GM18519 (cell line): Measurements from ENCODE around the gene TRABD.
"Not testable (repeated sequence)": the region's sequence is repeated elsewhere in the genome, so short reads cannot be mapped to it uniquely, and the experiment has no call there.

Experiments used
- ATAC-seq: cut with Tn5 transposase; IDR thresholded peaks from one replicate; pipeline ENCODE4 v1.9.1; 2021; ENCODE audit warnings: mild to moderate bottlenecking, moderate library complexity; ENCODE audit not compliant: unreplicated experiment, low FRiP score

Gene TRABD

DNA sequence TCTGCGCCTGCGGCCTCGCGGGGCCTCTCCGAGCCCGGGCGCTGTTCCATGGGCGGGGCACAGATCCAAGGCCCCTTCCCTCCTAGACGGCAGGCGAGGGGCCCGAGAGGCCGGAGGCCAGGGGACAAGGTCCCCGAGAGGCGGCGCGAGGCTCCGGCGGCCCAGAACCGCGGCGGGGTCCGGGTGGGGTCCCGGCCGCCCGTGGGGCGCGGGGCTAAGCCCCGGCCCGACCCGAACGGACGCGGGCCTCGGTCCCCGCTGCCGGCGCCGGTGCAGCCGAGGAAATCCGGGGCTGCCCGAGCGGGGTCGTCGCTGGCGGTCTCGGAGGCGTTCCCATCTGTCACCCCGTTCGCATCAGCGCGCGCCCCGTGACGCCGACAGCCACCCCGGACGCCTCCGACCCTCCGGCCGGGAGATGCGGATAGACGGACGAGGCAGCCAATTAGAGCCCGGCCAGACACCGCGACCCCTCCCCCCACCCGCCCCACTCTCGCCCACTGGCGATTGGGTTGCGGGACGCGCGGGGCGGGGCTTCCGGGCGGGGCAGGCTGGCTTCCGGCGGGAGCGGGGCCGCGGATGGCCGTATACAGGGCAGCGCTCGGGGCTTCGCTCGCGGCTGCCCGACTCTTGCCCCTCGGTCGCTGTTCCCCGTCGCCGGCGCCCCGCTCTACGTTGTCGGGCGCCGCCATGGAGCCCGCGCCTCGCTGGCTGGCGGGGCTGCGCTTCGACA lies 14.9 kb downstream of the TRABD start, which contains the start of gene SELENOO:
Gene SELENOO (plus strand): TSS at position 551 of the 730 bp plus-strand sequence. CDS start 26 bp downstream, at position 577.
- ATAC-seq, result no peak

DNA sequence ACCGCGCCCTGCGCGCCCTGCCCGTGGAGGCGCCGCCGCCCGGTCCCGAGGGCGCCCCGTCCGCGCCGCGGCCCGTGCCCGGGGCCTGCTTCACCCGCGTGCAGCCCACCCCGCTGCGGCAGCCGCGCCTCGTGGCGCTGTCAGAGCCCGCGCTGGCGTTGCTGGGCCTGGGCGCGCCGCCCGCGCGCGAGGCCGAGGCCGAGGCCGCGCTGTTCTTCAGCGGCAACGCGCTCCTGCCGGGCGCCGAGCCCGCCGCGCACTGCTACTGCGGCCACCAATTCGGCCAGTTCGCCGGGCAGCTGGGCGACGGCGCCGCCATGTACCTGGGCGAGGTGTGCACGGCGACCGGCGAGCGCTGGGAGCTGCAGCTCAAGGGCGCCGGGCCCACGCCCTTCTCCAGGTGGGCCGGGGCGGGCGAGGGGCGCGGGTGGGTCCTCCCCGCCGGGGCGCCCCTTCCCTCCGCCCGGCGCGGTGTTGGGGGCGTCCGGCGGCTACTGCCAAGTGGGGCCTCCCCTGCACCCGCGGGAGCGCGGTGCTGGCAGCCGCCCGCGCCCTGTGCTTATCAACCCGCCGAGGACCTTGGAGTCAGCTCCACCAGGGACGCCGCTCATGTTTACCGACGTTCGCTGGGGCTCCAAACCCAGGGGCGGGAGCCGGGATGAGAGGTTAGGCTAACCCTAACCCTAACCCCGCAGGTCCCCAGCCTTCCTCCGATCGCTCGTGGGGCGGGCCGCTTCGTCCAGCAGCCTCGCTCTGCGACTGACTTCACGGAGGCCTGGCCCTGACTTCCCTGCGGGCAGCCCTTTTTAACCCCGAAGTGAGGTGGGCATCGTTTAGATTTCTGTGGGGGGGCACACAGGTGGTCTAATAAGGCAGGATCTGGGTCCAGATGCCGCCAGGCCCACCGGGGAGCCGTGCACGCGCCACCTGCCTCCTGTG lies 15.7 kb downstream of the TRABD start:
- no peak for ATAC-seq

DNA sequence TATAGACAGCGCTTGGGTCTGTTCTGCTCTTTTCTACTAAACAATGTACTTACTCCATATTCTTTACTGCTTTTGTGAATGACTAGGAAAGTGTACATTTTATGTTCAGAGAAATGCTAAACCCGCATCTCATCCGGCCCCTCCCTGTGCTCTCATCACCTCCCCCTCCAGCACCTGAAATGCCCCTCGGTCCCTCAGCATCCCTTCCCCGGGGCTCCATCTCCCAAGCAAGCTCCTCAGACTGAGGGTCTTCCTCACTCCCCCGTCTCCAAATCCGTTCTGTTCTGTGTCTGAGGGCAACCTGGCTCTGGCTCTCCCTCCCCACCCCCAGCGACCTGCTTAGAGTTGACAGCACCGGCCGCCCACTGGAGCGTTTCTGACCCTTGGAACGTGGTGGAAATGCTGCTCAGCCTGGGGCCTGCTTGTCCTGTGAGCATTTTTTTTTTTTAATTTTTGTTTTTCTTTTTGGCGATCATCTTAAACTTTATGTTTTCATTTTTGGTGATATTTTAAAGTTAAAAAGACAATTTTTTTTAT lies 16.5 kb downstream of the TRABD start:
- no peak for ATAC-seq

DNA sequence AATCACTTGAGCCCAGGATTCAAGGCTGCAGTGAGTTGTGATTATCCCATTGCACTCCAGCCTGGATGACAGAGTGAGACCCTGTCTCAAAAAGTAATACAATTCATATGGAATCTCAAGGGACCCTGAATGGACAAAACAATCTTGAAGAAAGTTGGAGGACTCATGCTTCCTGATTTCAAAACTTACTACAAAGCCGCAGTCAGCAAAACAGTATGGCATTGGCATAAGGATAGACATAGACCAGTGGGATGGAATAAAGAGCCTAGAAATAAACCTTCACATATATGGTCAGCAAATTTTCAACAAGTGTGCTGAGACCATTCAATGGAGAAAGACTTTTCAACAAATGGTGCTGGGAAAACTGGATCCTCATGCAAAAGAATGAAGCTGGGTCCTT lies 17.6 kb downstream of the TRABD start:
- no peak for ATAC-seq

DNA sequence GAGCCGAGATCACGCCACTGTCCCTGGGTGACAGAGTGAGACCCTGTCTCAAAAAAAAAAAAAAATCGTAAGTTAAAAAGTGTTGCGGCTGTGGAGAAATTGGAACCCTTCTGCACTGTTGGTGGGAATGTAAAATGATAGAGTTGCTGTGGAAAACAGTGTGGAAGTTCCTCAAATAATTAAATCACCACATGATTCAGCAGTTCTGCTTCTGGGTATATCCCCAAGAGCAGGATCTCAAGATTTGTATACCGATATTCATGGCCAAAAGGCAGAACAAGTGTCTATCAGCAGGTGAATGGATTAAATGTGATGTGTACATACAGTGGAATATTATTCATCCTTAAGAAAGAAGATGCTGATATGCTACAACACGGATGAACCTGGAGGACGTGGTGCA lies 18.9 kb downstream of the TRABD start:
- no peak for ATAC-seq

DNA sequence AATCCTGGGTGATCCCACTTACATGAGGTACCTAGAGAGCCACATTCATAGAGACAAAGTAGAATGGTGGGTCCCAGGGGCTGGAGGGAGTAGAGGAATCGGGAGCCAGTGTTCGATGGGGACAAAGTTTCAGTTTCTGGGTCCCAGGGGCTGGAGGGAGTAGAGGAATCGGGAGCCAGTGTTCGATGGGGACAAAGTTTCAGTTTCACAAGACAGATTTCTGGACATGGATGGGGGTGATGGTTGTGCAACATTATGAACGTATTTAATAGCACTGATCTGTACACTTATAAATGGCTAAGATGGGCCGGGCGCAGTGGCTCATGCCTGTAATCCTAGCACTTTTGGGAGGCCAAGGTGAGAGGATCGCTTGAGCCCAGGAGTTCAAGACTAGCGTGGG lies 19.3 kb downstream of the TRABD start:
- ATAC-seq, result not testable (repeated sequence)

DNA sequence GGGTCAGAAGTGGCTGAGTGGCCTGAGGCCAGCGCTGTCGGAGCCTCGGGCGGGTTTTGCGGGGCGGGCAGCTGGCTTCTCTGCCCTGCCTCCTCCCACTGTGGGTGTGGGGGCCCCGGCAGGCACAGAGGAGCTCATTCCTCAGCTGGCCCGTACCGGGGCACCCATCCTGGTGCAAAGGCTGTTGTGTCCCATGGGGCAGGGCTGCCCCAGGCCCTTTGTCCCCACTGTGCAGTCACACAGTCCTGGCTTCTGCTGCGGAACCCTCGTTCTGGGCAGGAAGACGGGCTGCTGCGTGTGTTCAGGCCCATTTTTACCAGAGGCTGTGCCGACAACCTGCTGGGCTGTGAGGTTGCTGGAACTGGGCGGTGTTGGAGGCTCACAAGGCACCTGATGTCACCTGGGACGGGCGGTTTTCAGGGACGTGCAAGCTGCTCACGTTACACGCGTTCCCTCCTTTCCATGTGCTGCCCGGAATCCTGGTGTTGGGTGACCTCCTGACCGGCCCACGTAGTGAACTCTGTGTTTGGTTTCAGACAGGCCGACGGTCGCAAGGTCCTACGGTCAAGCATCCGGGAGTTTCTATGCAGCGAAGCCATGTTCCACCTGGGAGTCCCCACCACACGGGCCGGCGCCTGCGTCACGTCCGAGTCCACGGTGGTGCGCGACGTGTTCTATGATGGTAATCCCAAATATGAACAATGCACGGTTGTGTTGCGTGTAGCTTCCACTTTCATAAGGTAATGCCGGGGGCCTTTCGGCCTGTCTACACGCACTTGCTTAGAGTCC lies 20.3 kb downstream of the TRABD start:
- ATAC-seq, result no peak

DNA sequence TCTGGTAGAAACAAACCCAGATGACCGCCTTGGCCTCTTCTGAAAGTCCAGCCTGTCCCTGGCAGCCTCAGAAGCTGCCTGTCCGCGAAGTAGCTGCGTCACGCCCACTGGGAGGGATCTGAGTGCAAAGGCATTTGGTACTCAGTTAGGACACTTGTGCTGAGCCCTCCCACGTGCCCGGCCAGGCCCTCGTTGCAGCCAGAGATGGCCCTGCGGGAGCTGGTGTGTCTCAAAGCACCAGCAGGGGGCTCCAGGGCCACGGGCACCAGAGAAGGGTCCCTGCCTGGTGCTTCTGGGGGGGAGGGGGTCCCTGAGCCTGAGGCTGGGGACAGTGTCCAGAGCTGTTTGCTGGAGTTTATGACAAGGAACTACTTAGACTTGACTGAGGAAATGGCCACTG lies 20.9 kb downstream of the TRABD start:
- ATAC-seq, result no peak

DNA sequence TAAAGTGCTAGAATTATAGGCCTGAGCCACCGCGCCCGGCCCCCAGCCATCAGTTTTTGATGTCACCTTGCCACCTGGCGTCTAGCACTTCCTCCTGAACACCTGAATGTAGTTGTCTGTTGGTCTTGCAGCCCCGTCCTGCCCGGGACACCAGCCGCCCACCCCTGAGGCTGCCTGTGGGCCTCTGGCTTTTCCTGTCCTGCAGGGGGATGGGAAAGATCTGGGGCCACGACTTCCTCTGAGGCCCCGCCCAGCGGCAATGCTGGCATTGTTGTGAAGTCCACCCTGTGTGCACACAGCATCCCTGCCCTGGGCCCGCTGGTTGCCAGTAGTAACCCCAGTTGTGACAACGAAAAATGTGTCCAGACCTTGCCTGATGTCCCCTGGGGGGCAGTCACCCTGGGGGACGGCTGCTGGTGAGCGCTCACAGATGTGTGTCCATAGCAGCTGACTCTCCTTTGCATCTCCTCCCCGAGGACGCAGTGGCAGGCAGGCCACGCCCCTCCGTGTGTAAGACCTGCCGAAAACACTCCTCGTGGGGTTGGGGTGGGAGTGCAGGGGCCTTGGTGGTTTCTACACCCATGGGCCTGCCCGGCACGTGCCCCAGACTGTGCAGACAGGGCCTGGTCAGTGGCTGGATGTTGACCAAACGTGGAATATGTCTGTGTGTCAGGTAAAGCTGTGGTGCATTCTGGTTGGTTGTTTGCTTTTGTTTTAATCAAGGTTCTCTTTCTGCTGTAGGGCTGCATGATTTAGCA lies 21.8 kb downstream of the TRABD start:
- no peak for ATAC-seq

DNA sequence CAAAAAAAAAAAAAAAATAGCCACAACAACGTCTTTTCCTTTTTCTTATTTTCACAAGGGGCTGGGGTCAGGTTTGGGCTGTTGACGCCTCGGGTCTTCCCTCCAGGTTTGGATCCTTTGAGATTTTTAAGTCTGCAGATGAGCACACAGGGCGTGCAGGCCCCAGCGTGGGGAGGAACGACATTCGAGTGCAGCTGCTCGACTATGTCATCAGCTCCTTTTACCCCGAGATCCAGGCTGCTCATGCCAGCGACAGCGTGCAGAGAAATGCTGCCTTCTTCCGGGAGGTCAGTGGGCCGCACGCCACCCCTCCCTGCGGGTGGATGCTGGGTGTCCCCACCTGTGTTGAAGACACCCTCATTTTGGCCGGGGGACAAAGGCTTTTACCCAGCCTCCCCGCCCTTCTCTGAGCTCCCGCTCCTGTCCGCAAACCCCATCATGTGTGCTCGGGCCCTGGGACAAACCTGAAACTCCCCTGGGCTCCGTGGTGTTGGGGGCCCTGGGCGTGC lies 22.8 kb downstream of the TRABD start:
- ATAC-seq, result no peak

DNA sequence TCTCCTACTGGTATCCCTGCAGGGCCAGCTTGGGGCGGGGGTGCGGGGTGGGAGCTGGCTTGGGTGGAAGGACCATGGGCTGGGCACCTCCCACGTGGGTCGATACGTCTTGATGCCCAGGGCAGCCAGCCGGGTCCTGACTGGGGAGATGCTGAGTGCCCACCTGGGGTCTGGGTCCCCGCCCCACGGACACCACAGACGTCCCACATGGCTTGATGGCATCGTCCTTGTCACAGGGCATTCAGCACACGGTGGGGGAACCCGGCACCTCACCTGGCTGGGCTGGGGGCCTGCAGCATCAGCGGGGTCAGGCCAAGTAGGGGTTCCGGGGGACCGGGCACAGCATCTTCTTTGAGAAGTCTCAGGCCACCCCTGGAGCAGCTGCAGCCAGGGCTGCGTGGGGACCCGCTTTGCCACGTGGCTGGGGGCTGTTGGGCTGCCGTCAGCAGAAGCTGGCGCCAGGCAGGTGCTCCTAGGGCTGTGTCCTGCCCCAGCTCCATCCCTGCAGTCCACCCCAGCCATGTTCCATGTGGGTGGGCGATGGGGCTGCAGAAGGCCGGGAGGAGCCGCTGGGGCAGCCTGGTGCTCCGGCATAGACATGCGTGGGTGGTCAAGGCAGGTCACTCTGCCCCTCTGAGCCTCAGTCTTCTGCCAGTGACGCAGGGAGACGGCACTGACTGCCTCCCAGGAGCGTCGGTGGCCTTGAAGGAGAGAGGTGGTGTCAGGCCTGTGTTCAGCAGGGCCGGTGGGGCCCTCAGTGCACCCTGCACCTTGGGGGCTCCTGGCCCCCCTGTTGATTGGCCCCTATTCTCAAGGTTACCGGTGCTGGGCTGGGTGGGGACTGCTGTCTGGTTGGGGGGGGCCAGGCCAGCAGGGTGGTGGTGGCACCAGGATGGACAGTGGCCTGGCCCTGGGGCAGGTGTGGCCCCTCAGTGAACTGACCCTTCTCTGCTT lies 23.5 kb downstream of the TRABD start:
- ATAC-seq, result no peak

DNA sequence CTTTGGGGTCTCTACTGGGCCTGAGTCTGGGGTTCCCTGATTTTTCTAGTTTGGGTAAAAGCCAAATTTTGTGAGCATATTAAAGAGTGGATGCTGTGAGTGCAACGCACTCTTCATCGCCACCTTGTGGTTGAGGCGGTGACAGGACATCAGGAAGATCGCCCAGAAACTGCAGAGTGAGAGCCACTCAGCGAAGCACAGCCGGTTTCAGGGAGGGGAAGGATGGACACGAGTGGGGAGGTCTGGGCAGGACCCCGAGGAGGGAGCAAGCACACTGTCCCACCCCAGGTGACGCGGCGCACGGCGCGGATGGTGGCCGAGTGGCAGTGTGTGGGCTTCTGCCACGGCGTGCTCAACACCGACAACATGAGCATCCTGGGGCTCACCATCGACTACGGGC lies 24.2 kb downstream of the TRABD start:
- no peak for ATAC-seq

DNA sequence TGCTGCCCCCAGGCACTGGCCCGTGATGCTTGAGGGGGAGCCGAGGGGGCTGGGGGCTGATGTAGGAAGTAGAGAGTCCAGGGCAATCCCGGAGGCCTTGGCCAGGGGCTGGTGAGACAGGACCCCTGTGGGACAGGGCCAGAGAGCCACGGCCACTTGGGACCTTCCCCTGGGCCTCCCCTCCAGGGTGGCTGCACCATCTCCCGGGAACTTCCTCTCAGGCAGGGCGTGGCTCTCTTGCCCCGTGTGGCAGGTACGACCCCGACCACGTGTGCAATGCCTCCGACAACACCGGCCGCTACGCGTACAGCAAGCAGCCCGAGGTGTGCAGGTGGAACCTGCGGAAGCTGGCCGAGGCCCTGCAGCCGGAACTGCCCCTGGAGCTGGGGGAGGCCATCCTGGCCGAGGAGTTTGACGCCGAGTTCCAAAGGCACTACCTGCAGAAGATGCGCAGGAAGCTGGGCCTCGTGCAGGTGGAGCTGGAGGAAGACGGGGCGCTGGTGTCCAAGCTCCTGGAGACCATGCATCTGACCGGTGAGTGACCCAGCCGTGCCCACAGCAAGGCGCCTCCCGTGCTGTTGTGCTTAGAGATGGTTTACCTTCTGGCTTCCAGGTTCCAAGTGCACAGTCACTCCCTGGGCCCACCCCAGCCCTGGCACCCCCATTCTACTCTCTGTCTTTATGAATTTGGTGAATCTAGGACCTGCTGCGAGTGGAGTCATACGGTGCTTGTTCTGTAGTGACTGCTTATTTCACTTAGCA lies 24.8 kb downstream of the TRABD start:
- no peak for ATAC-seq

DNA sequence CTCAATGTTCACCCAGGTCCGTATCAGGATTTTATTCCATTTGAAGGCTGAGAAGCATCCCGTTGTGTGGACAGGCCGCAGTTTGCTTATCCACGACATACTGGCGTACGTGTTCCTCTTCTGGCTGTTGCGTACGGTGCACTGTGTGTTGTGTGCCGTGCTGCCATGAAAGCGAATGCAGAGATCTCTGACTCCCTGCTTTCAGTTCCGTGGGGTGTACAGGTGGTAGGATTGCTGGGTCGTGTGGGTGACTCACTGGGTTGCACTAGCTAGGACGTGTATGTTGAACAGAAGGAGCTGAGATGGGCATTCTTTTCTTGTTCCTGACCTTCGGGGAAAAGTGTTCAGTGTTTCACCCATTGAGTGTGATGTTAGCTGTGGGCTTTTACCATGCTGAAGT lies 25.4 kb downstream of the TRABD start:
- ATAC-seq, result no peak

DNA sequence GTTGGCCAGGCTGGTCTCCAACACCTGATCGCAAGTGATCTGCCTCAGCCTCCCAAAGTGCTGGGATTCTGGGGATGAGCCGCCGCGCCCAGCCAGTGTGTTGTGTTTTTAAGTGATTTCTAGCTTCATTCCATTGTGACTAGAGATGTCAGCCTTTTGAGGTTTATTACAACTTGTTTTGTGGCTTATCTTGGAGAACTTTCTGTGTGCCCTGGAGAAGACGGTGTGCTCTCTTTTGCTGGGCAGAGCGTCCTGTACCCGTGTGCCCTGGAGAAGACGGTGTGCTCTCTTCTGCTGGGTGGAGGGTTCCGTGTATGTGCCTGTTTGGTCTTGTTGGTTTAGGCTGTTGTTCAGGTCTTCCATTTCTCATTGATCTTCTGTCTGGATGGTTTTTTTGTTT lies 27.6 kb downstream of the TRABD start:
- no peak for ATAC-seq

DNA sequence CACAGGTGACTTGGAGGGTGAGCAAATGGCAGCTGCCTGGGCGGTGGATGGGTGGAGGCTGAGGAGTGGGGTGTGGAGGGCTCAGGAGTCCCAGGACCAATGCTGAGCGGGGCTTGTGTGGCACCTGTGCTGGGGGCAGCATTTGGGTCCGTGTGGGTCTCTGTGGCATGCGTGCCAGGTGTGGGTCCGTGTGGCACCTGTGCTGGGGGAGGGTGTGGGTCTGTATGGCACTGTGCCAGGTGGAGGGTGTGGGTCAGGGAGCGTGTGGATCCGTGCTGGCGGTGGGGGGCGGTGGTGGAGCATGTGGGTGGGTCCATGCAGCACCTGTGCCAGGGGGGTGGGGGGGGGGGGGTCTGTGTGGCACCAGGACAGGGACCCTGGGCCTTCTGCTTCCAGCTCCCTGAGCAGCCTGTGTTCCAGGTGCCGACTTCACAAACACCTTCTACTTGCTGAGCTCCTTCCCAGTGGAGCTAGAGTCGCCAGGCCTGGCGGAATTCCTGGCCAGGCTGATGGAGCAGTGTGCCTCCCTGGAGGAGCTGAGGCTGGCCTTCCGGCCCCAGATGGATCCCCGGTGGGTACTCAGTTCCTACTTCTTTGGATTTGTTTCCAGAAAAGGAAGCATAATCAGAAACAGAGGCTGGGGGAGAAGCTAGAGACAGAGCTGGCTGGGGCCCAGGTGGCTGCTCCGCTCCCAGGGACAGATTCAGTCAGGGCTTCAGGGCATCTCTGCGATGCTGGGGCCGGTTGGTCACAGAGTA lies 29.8 kb downstream of the TRABD start:
- ATAC-seq, result no peak

DNA sequence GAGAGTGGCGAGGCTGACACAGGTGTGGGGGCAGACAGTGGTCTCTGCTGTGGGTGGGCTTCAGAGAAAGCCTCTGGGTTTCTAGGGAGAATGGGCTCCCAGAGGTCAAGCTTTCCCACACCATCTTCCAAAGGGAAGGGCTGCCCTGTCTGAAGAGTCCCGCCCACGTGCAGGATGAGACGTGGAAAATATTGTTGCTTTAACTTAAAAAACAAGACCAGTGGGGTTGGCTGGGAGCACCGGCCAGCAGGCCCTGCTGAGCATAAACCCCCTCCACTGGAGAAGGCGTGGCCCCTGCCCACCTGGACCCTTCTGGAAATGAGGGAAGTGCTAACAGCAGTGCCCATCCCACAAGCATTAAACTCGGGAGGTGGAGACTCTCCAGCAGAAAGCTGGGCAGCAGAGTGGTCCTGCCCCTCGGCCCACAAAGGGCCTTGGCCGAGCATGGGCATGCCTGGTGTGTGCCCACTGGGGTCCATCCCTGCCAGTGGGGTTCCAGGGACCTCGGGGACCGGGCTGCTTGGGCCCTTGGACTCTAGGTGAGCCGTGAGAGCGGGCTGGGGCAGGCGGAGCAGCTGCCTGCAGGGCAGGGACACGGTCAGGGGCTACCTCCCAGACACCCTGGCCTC lies 30.5 kb downstream of the TRABD start:
- no peak for ATAC-seq
